C4-2B (cell line): ENCODE measurements around the gene FHAD1.

ENCODE experiments used
- ZFX ChIP-seq: fragments of 450-650 bp; IDR thresholded peaks from 2 replicates; pipeline ENCODE4 v1.6.1; 2017
- TF ChIP-seq, protein P1 (sequence below): fragments of 450-650 bp; conservative IDR thresholded peaks from 2 replicates; pipeline ENCODE4 v1.5.1; 2017; ENCODE audit warnings: mild to moderate bottlenecking

DNA sequence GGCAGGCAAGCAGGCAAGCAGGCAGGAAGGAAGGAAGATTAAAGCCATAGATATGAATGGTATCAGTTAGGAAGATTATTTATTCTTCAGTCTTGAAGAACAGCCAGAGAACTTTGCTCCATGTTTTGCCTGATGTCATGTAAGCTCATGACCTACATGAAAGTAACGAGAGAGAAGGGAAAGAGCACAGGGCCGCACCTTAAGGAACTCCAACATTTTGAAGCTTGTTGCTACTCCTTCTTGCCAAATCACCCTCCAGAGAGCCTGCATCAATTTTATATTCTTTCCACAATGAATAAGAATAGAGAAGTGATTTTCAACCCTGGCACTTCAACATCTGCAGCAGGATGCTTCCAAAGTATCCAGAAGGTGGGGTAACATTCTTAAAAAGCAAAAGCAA, 84.7 kb downstream of the FHAD1 start:
- TF ChIP-seq, protein P1, sequence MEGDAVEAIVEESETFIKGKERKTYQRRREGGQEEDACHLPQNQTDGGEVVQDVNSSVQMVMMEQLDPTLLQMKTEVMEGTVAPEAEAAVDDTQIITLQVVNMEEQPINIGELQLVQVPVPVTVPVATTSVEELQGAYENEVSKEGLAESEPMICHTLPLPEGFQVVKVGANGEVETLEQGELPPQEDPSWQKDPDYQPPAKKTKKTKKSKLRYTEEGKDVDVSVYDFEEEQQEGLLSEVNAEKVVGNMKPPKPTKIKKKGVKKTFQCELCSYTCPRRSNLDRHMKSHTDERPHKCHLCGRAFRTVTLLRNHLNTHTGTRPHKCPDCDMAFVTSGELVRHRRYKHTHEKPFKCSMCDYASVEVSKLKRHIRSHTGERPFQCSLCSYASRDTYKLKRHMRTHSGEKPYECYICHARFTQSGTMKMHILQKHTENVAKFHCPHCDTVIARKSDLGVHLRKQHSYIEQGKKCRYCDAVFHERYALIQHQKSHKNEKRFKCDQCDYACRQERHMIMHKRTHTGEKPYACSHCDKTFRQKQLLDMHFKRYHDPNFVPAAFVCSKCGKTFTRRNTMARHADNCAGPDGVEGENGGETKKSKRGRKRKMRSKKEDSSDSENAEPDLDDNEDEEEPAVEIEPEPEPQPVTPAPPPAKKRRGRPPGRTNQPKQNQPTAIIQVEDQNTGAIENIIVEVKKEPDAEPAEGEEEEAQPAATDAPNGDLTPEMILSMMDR, result no peak
- TF ChIP-seq ZFX, result no peak
